NK-92 (cell line): Measurements from ENCODE around the gene CEP19.
A peak's percentile ranks its signal among the peaks of the same experiment; 100 is the strongest.
"Not testable (repeated sequence)": the region's sequence is repeated elsewhere in the genome, so short reads cannot be mapped to it uniquely, and the experiment has no call there.

Experiments
- DNase-seq: peaks from one replicate; lab custom pipeline; 2025; ENCODE audit not compliant: unreplicated experiment; lab: John Stamatoyannopoulos, UW

The CEP19 gene, protein sequence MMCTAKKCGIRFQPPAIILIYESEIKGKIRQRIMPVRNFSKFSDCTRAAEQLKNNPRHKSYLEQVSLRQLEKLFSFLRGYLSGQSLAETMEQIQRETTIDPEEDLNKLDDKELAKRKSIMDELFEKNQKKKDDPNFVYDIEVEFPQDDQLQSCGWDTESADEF

DNA sequence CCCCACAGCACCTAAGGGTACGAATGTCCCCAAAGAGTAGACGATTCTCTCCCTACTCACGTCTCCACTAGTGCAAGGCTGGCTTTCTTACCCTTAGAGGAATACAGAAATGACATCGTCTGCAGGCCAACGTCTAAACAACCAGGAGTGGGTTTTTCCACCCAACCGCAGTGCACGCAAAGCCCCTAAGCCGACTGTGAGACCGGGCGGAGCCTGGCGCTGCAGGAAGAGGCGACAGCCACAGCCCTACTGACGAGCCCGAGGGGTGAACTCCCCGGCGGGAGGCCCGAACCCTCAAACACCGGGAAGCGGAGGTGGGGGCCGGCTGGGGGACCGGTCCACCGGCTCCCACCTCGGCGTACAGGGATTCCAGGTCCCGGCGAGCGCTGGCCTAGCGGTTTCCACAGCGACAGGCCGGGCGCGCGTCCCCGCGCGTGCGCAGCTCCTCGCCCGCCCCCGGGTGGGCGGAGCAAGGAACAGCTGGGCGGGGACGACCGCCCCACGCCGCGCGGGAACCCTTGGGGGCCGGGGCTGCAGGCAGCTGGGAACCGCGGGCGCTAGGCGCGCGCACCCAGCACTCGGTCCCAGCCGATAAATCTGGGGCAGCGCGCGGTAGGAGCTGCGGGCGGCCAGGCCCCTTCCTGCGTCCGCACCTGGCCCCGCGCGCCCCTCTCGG is at the start of gene CEP19, which contains the start of gene PIGX:
Gene CEP19 (minus strand): TSS at position 413 of the 676 bp plus-strand sequence. CDS start 3,593 bp downstream, outside the sequence.
Gene PIGX (plus strand): TSS at position 540 of the 676 bp plus-strand sequence.
- peak; percentile 67 for DNase-seq

DNA sequence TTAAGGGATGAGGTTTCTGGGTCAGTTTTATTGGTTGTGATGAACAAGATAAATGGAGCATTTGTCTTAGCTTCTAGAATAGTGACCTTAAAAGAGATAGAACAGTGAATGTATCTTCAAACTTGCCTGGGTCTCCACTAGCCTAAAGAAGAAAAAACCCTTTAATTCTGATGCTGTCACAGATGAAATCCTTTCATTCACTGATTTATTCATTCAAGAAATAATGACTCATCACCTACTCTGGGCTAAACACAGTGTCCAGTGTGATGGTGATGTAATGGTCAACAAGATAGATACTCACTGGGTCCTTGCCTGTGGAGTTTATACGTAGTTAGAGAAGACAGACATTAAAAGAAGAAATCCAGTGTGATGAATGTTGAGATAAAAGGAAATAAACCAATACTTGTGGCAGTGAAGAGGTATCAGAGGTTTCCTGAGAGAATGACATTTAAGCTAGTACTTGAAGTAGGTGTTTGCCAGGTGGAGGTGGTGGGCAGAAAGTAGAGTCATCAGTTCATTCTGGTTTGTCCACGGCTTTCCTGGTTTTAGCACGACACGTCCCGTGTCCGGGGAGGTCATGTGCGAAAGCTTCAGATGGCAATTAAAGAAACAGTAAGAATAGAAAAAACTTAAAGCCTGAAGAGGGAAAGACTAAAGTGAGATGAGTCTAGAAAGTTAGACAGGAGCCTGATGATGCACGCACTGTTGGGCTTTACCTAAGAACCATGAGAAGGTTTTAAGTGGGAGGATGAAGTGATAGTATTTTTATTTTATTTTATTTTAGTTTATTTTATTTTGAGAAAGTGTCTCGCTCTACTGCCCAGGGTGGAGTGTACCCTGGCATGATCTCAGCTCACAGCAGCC is 46.1 kb upstream of the CEP19 start:
- DNase-seq: no peak

DNA sequence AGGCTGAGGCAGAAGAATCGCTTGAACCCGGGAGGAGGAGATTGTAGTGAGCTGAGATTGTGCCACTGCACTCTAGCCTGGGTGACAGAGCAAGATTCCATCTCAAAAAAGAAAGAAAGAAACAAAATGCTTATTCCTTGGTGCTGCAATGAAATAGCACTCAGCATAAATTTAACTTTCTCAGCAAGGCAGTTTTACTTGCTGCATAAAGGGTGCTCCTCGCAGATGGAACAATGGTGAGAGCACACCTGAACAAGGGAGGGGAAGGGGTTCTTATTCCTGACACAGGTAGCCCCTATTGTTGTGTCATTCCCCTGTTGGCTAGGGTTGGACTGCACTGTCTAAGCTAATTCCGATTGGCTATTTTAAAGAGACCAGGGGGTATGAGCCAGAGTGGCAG is 44.7 kb upstream of the CEP19 start:
- no peak for DNase-seq

DNA sequence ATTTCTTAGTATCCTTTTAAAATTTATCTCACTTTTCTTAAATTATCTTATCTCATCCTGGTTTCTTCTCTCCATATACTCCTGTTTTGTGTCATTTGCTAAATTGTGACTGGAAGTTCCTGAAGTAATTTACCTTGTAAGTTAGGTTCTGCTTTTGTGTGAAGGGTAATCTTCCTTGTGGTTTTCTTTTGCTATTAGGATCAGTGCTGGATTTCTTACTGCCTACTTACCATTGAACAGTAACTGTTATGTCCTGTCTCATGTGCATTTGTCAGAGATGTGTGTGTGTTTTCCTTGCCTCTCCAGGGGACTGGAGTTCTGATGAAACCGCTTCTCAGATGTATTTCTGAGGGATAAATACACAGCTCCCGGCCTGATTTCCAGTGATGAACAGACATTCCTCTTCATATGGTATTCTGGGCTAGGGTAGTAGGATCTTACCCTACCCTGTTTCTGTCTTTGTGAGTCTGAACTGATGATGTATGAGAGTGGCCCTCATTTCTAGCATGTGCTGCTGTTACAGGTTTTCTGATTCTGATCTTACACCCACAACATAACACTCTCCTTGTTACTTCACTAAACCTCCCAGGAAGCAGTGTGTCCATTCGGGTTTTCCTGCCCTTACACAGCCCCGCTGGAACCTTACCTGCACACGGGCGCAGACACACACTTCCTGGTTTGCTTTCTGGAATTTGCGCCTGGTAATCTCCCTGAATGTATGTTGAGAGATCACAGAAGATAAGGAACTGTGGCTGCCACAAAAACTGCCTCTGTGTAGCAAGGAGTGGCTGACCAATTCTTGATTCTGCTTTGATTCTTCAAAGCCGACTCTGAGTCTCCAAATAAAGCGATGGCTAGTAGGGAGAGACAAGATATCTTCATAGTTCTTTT is 42.3 kb upstream of the CEP19 start:
- DNase-seq: no peak

DNA sequence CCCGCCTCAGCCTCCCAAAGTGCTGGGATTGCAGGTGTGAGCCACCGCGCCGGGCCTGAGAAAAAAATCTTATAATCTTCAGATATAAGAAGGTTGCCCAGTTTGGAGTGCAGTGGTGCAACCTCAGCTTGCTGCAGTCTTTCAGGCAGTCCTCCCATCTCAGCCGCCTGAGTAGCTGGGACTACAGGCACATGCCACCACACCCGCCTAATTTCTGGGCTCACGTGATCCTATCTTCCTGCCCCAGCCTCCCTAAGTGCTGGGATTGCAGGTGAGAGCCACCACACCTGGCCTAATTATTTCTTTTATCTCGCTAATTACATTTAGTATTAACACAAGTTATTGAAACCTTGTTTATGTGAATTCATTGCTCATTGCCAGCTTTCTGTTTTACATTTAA is 41.2 kb upstream of the CEP19 start:
- DNase-seq: no peak

DNA sequence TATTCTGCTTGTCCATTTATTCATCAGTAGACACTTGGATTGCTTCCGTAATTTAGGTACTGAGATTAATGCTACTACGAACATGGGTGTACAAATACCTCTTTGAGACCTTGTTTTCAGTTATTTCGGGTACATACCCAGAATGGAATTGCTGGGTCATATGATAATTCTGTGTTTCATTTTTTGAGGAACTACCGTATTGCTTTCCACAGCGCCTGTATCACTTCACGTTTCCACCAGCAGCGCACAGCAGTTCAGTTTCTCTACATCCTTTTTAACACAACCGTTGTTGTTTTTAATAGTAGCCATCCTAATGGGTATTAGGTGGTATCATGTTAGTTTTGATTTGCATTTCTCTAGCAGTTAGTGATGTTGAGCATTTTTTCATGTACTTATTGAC is 37.1 kb upstream of the CEP19 start:
- no peak for DNase-seq

DNA sequence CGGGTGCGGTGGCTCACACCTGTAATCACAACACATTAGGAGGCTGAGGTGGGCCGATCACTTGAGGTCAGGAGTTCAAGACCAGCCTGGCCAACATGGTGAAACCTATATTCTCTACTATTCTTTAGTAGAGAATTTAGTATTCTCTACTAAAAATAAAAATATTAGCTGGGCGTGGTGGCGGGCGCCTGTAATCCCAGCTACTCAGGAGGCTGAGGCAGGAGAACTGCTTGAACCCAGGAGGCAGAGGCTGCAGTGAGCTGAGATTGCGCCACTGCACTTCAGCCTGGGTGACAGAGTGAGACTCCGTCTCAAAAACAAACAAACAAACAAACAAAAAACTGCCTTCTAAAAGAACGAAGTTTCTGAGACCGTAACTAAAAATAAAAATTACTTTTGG is 31.5 kb upstream of the CEP19 start:
- DNase-seq: not testable (repeated sequence)

DNA sequence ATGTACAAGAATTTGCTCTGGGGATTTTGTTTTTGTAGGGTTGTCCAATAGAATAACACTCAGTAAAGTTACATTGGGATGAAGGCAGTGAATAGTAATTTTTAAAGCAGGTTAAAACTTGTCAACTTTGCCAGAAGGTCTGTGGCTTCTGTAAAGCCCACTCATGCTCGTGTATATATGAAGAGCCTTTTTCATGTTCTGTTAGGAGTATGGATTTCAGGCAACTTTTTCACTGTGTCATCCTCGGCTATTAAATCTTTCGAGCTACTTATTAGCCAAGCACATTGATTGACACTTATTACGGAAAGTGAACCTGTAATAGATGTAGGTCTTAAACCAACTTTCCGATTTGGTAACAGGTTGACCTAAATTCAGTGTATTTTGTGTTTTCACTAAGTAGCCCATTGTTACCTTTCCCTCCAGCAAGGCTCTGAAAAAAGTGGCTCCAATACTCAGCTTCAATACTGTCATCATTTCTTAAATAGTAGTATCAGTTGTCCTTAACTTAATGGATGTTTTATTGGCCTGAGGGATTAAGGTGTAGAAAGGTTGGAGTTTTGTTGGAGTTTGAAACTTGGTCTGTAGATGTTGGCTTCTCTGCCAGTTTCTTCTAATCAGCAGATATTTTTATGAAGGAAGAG is 29.3 kb upstream of the CEP19 start:
- no peak for DNase-seq

DNA sequence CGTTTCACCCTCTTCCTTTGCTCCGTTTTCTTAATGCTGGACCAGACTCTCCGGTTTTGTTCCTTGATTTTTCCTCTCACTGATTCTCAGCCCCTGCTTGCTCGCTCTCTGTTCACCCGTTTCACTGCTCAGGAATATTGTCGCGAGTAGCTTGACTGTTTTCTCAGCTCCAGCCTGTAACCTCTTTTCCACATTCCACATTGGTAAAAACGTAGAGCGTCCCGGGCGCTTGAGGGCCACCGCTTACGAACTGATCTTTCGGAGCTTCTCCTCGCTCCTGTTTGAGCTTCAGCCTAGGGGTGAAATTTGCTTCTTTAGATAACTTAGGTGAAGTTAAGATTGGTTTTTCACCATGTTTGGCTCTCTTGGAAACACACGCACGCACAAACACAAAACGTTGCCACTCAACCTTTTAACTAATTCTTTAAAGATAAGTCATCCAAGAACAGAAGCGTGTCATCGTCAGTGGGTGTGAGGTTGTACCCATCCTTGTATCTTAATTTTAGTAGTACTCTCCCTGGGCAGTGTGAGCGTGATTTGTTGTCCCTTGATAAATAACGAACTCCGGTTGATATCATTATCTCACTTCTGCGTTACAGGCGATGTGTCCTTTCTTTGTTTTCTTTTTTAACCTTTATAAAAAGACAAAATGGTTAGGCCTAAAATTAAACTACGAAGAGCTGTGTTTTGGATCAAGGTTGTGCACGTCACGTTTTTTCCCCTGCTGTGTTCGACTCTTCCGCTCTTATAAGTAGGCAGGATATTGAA is 28.6 kb upstream of the CEP19 start:
- no peak for DNase-seq

DNA sequence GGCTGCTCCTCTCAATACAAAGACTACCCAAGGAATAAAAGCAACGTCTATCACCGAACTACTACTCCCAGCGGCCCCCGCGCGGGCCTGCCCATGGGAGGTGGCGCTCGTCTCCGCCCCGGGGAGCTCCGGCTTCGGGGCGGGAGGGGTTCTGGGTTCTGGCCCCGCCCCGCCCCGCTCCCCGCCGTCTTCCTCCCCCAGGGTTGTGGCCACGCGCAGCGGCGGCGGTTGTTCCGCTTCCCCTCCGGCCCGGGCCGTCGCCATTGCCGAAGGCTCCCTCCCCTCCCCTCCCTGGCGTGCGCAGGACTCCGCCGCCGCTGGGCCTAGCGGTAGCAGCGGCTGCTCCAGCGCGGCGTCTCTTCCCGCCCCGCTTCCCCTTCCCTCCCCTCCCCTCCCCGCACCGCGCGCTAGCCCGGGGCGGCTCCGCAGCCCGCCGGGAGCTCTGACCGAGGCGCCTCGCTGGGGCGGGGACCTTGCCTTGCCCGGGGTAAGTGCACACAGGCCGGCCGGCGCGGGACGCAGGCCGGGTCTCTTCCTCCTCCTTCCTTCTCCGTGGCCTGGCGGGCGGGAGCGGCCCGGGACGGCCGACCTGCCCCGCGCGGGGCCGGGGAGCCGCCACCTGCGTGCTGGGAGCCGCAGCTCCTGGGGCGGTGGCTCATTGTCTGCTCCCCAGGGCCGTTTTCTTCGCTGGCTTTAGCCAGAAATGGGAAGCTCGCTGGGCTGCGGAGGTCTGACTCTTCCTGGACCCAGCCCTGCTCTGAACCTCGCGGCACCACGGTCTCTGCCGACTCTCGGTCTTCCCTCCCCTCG is 27.8 kb upstream of the CEP19 start, which contains the start of gene PAK2:
Gene PAK2 (plus strand): TSS at position 187 of the 810 bp plus-strand sequence. CDS start 42,790 bp downstream, outside the sequence.
- peak; percentile 26 for DNase-seq

DNA sequence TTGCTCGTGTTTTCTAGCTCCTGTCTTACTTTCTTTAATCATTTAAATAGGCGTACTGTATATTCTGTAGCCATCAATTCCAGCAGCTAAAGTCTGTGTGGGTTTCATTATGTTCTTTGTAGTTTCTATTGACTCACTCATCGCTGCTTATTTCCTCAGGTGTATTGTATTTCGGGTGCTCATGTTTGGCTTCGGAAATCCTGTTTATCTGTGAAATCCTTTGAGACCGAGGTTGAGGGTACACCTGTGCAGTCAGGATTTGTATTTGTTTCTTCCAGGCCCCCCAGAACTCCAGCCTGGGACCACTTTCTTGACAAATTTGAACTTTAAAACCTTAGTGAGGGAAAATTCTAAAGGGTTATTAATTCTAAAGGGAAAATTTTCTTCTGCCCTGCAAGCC is 25.6 kb upstream of the CEP19 start:
- no peak for DNase-seq

DNA sequence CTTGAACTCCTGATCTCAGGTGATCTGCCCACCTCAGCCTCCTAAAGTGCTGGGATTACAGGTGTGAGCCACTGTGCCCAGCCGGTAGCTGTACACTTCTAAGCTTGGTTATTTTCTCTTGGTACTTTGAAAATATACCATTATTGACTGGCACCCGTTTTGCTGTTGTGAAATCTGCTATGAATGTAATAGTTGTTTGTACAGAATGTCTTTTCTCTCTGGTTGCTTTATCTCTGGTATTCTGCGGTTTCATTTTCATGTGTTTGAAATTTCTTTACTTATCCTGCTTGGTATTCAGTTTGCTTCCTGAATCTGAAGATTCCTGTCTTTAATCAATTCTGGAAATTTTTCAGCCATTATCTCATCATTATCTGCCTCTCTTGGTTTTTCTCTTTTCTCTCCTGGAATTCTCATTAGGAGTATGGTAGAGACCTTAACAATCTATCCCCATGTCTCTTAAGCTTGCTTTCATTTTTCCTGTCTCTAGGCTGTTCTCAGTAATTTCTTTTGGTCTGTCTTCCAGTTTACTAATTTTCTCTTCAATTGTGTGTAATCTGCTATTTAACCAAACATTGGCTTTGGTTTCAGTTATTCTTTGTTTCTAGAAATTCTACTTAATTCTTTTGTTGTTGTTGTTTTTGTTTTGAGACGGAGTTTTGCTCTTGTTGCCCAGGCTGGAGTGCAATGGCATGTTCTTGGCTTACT is 24.8 kb upstream of the CEP19 start:
- DNase-seq: no peak

DNA sequence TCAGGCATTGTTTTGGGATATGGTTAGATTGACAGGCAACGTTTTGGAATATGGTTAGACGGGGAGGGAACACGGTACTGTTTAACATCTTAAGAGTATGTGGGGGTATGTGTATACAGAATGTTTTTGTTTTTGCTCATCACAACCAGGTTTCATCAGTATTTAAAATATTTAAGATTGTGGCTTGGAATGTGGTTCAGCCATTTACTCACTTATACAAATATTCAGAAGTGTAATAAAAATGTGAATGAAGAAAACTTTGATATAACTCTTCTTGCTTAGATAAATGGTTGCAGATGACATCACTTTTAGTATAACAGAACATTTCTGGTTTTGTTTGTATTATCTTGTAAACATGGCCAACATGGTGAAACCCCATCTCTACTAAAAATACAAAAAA is 23.7 kb upstream of the CEP19 start:
- no peak for DNase-seq

DNA sequence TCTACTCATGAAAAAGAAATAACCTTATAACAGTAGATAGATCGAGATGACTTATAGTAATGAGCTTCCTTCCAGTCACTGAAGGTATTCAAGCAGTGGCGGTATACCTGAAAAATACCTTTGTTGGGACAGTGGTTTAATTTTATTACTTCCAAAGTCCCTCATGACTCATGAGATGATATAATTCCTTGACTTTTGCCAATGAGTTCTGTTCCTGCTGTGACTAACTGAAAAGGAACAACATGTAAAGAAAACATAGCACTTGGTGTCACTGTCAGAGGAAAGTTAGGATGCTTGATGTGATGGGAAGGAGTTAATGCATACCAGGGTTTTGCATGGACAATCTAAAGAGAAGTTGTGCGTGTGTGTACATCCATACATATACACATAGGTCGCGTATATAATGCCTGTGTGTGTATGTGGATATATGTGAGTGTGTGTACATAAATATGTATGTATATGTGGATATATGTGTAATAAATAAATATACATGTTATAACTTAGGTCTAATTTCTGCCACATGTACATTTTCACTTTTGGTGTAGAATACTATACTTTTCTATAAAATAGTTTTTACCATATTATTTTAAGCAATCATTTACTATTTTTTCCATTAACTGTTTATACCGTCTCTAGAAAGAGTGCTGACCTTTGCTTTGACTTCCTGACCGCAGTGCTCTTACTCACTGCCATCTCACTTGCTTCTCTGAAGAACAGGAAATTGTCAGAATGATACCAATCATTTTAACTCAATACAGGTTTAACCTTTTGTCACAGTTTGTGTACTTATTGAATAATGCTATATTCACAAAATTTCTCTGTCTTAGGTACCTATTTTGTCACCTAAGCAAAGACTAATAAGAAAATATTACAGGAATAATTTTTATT is 15.0 kb upstream of the CEP19 start:
- no peak for DNase-seq

DNA sequence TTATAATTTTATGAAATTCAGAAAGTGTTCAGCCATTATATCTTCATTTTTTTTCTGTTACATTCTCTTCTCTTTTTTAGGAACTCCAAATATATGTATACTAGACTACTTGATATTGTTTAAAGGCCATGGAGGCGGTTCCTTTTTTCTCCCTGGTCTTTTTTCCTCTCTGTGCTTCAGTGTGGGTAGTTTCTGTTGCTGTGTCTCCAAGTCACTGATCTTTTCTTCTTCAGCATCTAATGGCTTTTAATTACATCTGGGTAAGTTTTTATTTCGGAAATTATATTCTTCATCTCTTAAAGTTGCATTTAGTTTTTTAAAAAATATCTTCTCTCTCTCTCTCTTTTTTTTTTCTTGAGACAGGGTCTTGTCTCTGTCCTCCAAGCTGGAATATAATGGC is 9.0 kb upstream of the CEP19 start:
- DNase-seq: no peak

DNA sequence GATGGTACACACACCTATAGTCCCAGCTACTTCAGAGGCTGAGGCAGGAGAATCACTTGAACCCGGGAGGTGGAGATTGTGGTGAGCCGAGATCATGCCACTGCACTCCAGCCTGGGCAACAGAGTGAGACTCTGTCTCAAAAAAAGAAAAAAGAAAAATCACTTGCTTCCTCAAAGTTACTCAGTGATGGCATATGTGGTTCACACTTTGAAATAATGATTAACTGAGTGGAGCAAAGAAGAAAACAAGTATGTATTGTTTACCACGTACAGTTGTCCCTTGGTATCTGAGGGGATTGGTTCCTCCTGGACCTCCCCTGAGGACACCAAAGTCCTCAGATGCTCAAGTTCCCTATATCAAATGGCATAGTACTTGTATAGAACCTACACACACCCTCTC is 5.1 kb upstream of the CEP19 start:
- not testable (repeated sequence) for DNase-seq
